Measurements from ENCODE around the gene CNNM1. TPM values are rescaled to one million over a fixed set of nuclear protein-coding genes. Genes with fewer than 3 reads are reported as not detected.

Gene CNNM1
- total and polyA plus RNA-seq, 2 donors (not counting 3 experiments of a cell fraction or from before 2014, with no cell fraction given), result not detected

GRCh38 chr10:99425204-99425603, 96.0 kb downstream of the CNNM1 start:
- H3K9me3 ChIP-seq (replicated peaks; ENCODE audit: control insufficient read depth, insufficient read depth, low read length), result no peaks in the 10 kb centered on the region
- H3K4me3 ChIP-seq (replicated peaks in 1 of 3; ENCODE audit: insufficient read depth in 1 of 3, low read depth in 1 of 3, low read length in 3 of 3), result no peak overlapping the region
- no peaks in the 10 kb centered on the region for H3K27me3 ChIP-seq (ENCODE audit: control insufficient read depth in 2 of 2, insufficient read depth in 2 of 2, low read length in 2 of 2)
- TF ChIP-seq POLR2AphosphoS5 (IDR thresholded peaks at IDR 0.05; ENCODE audit: insufficient read depth, low read depth, low read length), result no peak
- no peak for TF ChIP-seq MYC (IDR thresholded peaks at IDR 0.05; ENCODE audit: low read depth, low read length)
- TF ChIP-seq POLR2A (IDR thresholded peaks at IDR 0.05; ENCODE audit: low read depth, low read length), result no peak
- TF ChIP-seq GATA2 (IDR thresholded peaks at IDR 0.05; ENCODE audit: insufficient read depth, insufficient read length, low read depth, low read length), result no peak
- TF ChIP-seq, protein P1, sequence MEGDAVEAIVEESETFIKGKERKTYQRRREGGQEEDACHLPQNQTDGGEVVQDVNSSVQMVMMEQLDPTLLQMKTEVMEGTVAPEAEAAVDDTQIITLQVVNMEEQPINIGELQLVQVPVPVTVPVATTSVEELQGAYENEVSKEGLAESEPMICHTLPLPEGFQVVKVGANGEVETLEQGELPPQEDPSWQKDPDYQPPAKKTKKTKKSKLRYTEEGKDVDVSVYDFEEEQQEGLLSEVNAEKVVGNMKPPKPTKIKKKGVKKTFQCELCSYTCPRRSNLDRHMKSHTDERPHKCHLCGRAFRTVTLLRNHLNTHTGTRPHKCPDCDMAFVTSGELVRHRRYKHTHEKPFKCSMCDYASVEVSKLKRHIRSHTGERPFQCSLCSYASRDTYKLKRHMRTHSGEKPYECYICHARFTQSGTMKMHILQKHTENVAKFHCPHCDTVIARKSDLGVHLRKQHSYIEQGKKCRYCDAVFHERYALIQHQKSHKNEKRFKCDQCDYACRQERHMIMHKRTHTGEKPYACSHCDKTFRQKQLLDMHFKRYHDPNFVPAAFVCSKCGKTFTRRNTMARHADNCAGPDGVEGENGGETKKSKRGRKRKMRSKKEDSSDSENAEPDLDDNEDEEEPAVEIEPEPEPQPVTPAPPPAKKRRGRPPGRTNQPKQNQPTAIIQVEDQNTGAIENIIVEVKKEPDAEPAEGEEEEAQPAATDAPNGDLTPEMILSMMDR (IDR thresholded peaks at IDR 0.05; ENCODE audit: extremely low read depth in 1 of 2, insufficient read depth in 1 of 2, low read depth in 1 of 2, low read length in 2 of 2), result no peak
- no peak for TF ChIP-seq JUN (IDR thresholded peaks at IDR 0.05; ENCODE audit: borderline replicate concordance, insufficient read depth, insufficient read length, low read depth)
- TF ChIP-seq FOS (IDR thresholded peaks at IDR 0.05; ENCODE audit: borderline replicate concordance, insufficient read depth, low read length), result no peak
- no peak for TF ChIP-seq MAX (IDR thresholded peaks at IDR 0.05; ENCODE audit: insufficient read depth, insufficient read length)
- TF ChIP-seq EZH2 (IDR thresholded peaks at IDR 0.05; ENCODE audit: borderline replicate concordance, low read depth, low read length, severe bottlenecking), result no peak
- CTCF ChIA-PET, result interaction anchor here (1.0 to 2.2 kb wide), 2 partner anchors 33 to 188 kb away, joined by 3 to 6 read pairs; no protein-coding TSS in a partner anchor
- POLR2A ChIA-PET, result no interaction called here
- FAIRE-seq, result no peak
- no TSS peak for BruUV-seq (replicated peaks)
- intact Hi-C loops (cut with micrococcal nuclease), result no loop called here
- peaks cover 7% of the 10 kb centered on the region for H3K4me1 ChIP-seq (ENCODE audit: control insufficient read depth, extremely low read depth, insufficient read depth, low read length)
- H2AFZ ChIP-seq (ENCODE audit: low read depth, low read length), result no peak overlapping the region
- H3K9me1 ChIP-seq (replicated peaks; ENCODE audit: control insufficient read depth, extremely low read depth, insufficient read depth, low read length), result no peaks in the 10 kb centered on the region
- H3K27ac ChIP-seq (ENCODE audit: insufficient read depth, low read depth, low read length), result no peak overlapping the region
- no peaks in the 10 kb centered on the region for H3K36me3 ChIP-seq (ENCODE audit: control insufficient read depth in 2 of 2, extremely low read depth in 1 of 2, insufficient read depth in 2 of 2, low read length in 2 of 2)
- H3K9ac ChIP-seq (replicated peaks; ENCODE audit: extremely low read depth, insufficient read depth, low read length), result no peak overlapping the region
- no peak overlapping the region for H3K4me2 ChIP-seq (ENCODE audit: insufficient read depth, low read length)
- H4K20me1 ChIP-seq (replicated peaks; ENCODE audit: control insufficient read depth, extremely low read depth, insufficient read depth, low read length), result no peaks in the 10 kb centered on the region
- dilution Hi-C loops (cut with MboI; ENCODE audit: extremely low pct_ligation_motif_present, low sequenced_read_pairs), result loop anchor here (25.0 kb wide), 1 partner anchor 187 kb away; the partner anchor contains the start of gene SLC25A28
- H3K79me2 ChIP-seq (ENCODE audit: control insufficient read depth, insufficient read depth, low read length), result peaks cover 15% of the 10 kb centered on the region
- DNase-seq (ENCODE audit: low read depth, low spot score), result no peak

Measured in endothelial cell of umbilical vein (primary cell).